Esophagus squamous epithelium (tissue), 4 donors: Measurements from ENCODE around the gene DGKB.

Source experiments
- CTCF ChIP-seq, 6 experiments: fragments of 450-650 bp in 4 of 6; fragments of 200-600 bp in 2 of 6; sonication (generic) in 2 of 6; IDR thresholded peaks; one replicate each; pipeline ENCODE4 v1.5.1; 2016 to 2019; ENCODE audit warnings: antibody characterized with exemption in 6 of 6, mild to moderate bottlenecking in 4 of 6, moderate library complexity in 4 of 6
- POLR2A ChIP-seq, 4 donors: fragments of 450-650 bp; IDR thresholded peaks; one replicate each; pipeline ENCODE4 v1.6.1; 2017; ENCODE audit warnings: antibody characterized with exemption in 4 of 4, mild to moderate bottlenecking in 4 of 4, moderate library complexity in 3 of 4

GRCh38 chr7:14507617-14508016 is 394.9 kb downstream of the DGKB start:
- TF ChIP-seq CTCF (IDR thresholded peaks at IDR 0.05) (no peak), POLR2A (IDR thresholded peaks at IDR 0.05) (no peak)
